Tibial artery (tissue), 4 donors: ENCODE results near the gene PTPRN2.

Source experiments
- DNase-seq, 2 donors: peaks; one replicate each; pipeline ENCODE4 v3.0.0-alpha.2; 2019
- H3K27ac ChIP-seq, 2 donors: fragments of 200-600 bp; sonication (generic) in 1 of 2; 1 replicate in 1 of 2; 2 replicates in 1 of 2; pipeline ENCODE4 v1.5.1; 2018 to 2019; ENCODE audit warnings: mild to moderate bottlenecking in 1 of 2
- H3K27me3 ChIP-seq, 2 donors: fragments of 200-600 bp; sonication (generic) in 1 of 2; one replicate each; pipeline versions ENCODE4 v1.5.1 to v1.6.0; 2016 to 2019
- H3K36me3 ChIP-seq, 3 donors: fragments of 200-600 bp; sonication (generic) in 2 of 3; one replicate each; pipeline ENCODE4 v1.5.1; 2016 to 2019; ENCODE audit warnings: mild to moderate bottlenecking in 2 of 3
- H3K4me1 ChIP-seq, 4 donors: fragments of 200-600 bp; sonication (generic) in 2 of 4; 1 replicate in 3 of 4; 2 replicates in 1 of 4; pipeline ENCODE4 v1.5.1; 2016 to 2019
- H3K4me3 ChIP-seq, 2 donors: fragments of 200-600 bp; sonication (generic) in 1 of 2; 1 replicate in 1 of 2; 2 replicates in 1 of 2; pipeline ENCODE4 v1.5.1; 2018 to 2019; ENCODE audit warnings: mild to moderate bottlenecking in 2 of 2
- H3K9me3 ChIP-seq, 3 donors: fragments of 200-600 bp; sonication (generic) in 1 of 3; one replicate each; pipeline ENCODE4 v1.5.1; 2016 to 2019
- CTCF ChIP-seq, 2 experiments: fragments of 200-600 bp in 1 of 2; fragments of 450-650 bp in 1 of 2; IDR thresholded peaks; one replicate each; pipeline ENCODE4 v1.5.1; 2017 to 2019; ENCODE audit warnings: antibody characterized with exemption in 2 of 2, mild to moderate bottlenecking in 1 of 2, moderate library complexity in 1 of 2
- intact Hi-C: fragments of 100-400 bp; cut with DNase I; formaldehyde crosslinking; loops from one replicate; pipeline ENCODE4 v1.15.0; 2023; ENCODE audit warnings: low total_unique reads

Gene PTPRN2

GRCh38 chr7:157682064-157682945 is 905.3 kb downstream of the PTPRN2 start:
- peaks cover 0 to 26% (median 18%) of the 10 kb centered on the region in 4 donors for H3K4me1 ChIP-seq
- no peak overlapping the region for H3K4me3 ChIP-seq
- H3K27ac ChIP-seq, result no peak overlapping the region
- DNase-seq, result peak in 1 of 2 donors; percentile 50
- peaks cover 0 to 75% of the 10 kb centered on the region in 2 donors for H3K27me3 ChIP-seq
- H3K36me3 ChIP-seq, result no peaks in the 10 kb centered on the region
- intact Hi-C loops, result no loop called here
- H3K9me3 ChIP-seq, result no peaks in the 10 kb centered on the region
- no peak for TF ChIP-seq CTCF (IDR thresholded peaks at IDR 0.05)

- intact Hi-C loops, result no loop called here
- DNase-seq, result peak in 1 of 2 donors; percentile 33
- Histone ChIP-seq H3K9me3 (no peaks in the 10 kb centered on the region), H3K4me3 (no peak overlapping the region), H3K4me1 (peaks cover 0 to 11% (median 7%) of the 10 kb centered on the region in 4 donors), H3K27ac (no peak overlapping the region), H3K36me3 (no peaks in the 10 kb centered on the region), H3K27me3 (peaks cover 0 to 73% of the 10 kb centered on the region in 2 donors)
- TF ChIP-seq CTCF (IDR thresholded peaks at IDR 0.05), result no peak
These were observed 908.0 kb downstream of the PTPRN2 start for GRCh38 chr7:157679607-157680006.

GRCh38 chr7:157678501-157678900 is 909.1 kb downstream of the PTPRN2 start:
- intact Hi-C loops, result no loop called here
- no peak for TF ChIP-seq CTCF (IDR thresholded peaks at IDR 0.05)
- DNase-seq, result peak in 1 of 2 donors; percentile 25
- Histone ChIP-seq H3K9me3 (no peaks in the 10 kb centered on the region), H3K4me1 (peaks cover 0 to under 1% (median 0%) of the 10 kb centered on the region in 4 donors), H3K4me3 (no peak overlapping the region), H3K27me3 (peaks cover 0 to 71% of the 10 kb centered on the region in 2 donors), H3K36me3 (no peaks in the 10 kb centered on the region), H3K27ac (no peak overlapping the region)

GRCh38 chr7:157676456-157677255 is 911.0 kb downstream of the PTPRN2 start:
- no peak overlapping the region for H3K27ac ChIP-seq
- H3K27me3 ChIP-seq, result peaks cover 0 to 66% of the 10 kb centered on the region in 2 donors
- no peaks in the 10 kb centered on the region for H3K4me1 ChIP-seq
- TF ChIP-seq CTCF (IDR thresholded peaks at IDR 0.05), result no peak
- H3K9me3 ChIP-seq, result no peaks in the 10 kb centered on the region
- intact Hi-C loops, result no loop called here
- peak in 1 of 2 donors; percentile 34 for DNase-seq
- H3K4me3 ChIP-seq, result no peak overlapping the region
- H3K36me3 ChIP-seq, result no peaks in the 10 kb centered on the region

GRCh38 chr7:157676001-157676400 is 911.6 kb downstream of the PTPRN2 start:
- no peak overlapping the region for H3K4me3 ChIP-seq
- intact Hi-C loops, result no loop called here
- H3K9me3 ChIP-seq, result no peaks in the 10 kb centered on the region
- no peak overlapping the region for H3K27ac ChIP-seq
- H3K36me3 ChIP-seq, result no peaks in the 10 kb centered on the region
- no peaks in the 10 kb centered on the region for H3K4me1 ChIP-seq
- peaks cover 0 to 72% of the 10 kb centered on the region in 2 donors for H3K27me3 ChIP-seq
- no peak for TF ChIP-seq CTCF (IDR thresholded peaks at IDR 0.05)
- peak in 1 of 2 donors; percentile 59 for DNase-seq
